Osteoblast (primary cell): ENCODE results near the gene MLN. TPM values are rescaled to one million over a fixed set of nuclear protein-coding genes. Genes with fewer than 3 reads are reported as not detected.
A peak's percentile ranks its signal among the peaks of the same experiment; 100 is the strongest.

Source experiments
- DNase-seq: peaks from one replicate; pipeline ENCODE4 v3.0.0; 2011; ENCODE audit warnings: low spot score, mixed read lengths; ENCODE audit not compliant: insufficient read length; ENCODE audit errors: missing footprints
- H2AFZ ChIP-seq: 2 replicates; pipeline ENCODE4 v1.6.0; 2011; ENCODE audit warnings: mild to moderate bottlenecking, low read length
- H3K27ac ChIP-seq: 2 replicates; pipeline ENCODE4 v1.5.1; 2011; ENCODE audit warnings: mild to moderate bottlenecking, low read depth, low read length, moderate library complexity
- H3K27me3 ChIP-seq: 2 replicates; pipeline ENCODE4 v1.6.0; 2012; ENCODE audit warnings: mild to moderate bottlenecking, control low read depth, inconsistent platforms, low read length, moderate library complexity; ENCODE audit not compliant: insufficient read depth
- H3K36me3 ChIP-seq: 2 replicates; pipeline ENCODE4 v1.5.1; 2011; ENCODE audit warnings: mild to moderate bottlenecking, low read length, control low read depth, moderate library complexity; ENCODE audit not compliant: insufficient read depth
- H3K4me1 ChIP-seq: 2 replicates; pipeline ENCODE4 v1.5.1; 2011; ENCODE audit warnings: mild to moderate bottlenecking, low read length, control low read depth, moderate library complexity; ENCODE audit not compliant: insufficient read depth
- H3K4me2 ChIP-seq: 2 replicates; pipeline ENCODE4 v1.6.0; 2011; ENCODE audit warnings: mild to moderate bottlenecking, low read length; ENCODE audit not compliant: insufficient read depth
- H3K4me3 ChIP-seq: fragments of 200-600 bp; sonication (generic); 3 replicates; pipeline ENCODE4 v1.5.1; 2012; ENCODE audit warnings: mild to moderate bottlenecking, low read length, inconsistent platforms; ENCODE audit not compliant: insufficient read depth
- H3K79me2 ChIP-seq: 2 replicates; pipeline ENCODE4 v1.6.0; 2012; ENCODE audit warnings: mild to moderate bottlenecking, low read length, control low read depth, inconsistent platforms; ENCODE audit not compliant: insufficient read depth
- H3K9me3 ChIP-seq: 2 replicates; pipeline ENCODE4 v1.5.1; 2011; ENCODE audit warnings: low read depth, low read length, control low read depth
- H4K20me1 ChIP-seq: 2 replicates; pipeline ENCODE4 v1.6.0; 2012; ENCODE audit warnings: mild to moderate bottlenecking, low read length, control low read depth; ENCODE audit not compliant: insufficient read depth
- total RNA-seq: library from RNA; depleted of rRNA; stranded (reverse); fragments of >200 nt; gene quantifications from 2 replicates; pipeline ENCODE4 v1.2.3, GENCODE V29; 2012
- TF ChIP-seq, protein P1 (sequence below): IDR thresholded peaks from 2 replicates; pipeline ENCODE4 v1.5.1; 2011; ENCODE audit warnings: mild to moderate bottlenecking, low read depth, low read length, moderate library complexity; ENCODE audit errors: extremely low read depth

MLN gene
- total RNA-seq, 1 donor, result not detected

DNA sequence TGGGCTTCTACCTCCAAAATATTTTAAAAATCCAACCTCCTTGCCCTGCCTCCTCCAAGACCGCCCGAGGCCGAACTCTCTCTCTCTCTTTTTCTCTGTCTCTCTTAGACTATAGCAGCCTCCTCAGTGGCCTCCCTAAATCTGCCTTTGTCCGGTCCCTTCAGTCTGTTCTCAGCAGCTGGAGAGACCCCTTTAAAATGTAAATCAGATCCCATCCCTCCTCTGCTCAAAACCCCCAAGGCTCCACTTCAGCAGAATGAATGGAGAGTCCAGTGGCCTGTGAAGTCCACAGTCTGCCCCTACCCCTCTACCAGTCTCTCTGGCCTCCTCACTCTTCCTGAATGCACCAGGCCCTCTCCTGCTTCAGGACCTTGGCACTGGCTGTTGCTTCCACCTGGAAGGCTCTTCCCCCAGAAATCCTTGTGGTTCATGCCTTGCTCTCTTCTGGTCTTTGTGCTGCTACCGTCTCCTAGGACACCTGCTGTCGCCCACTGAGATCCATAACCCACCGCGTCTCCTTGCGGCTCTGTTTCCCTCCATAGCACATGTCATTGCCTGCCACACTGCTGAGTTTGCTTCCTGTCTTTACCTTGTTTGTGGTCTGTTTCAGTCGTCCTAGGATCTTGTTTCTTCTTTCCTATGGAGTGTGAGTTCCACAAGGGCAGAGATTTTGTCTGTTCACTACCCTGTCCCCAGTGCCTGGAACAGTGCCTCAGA, 6.0 kb downstream of the MLN start:
- TF ChIP-seq, protein P1, sequence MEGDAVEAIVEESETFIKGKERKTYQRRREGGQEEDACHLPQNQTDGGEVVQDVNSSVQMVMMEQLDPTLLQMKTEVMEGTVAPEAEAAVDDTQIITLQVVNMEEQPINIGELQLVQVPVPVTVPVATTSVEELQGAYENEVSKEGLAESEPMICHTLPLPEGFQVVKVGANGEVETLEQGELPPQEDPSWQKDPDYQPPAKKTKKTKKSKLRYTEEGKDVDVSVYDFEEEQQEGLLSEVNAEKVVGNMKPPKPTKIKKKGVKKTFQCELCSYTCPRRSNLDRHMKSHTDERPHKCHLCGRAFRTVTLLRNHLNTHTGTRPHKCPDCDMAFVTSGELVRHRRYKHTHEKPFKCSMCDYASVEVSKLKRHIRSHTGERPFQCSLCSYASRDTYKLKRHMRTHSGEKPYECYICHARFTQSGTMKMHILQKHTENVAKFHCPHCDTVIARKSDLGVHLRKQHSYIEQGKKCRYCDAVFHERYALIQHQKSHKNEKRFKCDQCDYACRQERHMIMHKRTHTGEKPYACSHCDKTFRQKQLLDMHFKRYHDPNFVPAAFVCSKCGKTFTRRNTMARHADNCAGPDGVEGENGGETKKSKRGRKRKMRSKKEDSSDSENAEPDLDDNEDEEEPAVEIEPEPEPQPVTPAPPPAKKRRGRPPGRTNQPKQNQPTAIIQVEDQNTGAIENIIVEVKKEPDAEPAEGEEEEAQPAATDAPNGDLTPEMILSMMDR, result no peak
- peaks cover 10% of the 10 kb centered on the region for H3K27me3 ChIP-seq
- H3K9me3 ChIP-seq, result no peaks in the 10 kb centered on the region

GRCh38 chr6:33794910-33795623, 8.7 kb downstream of the MLN start:
- Histone ChIP-seq H3K27me3 (peaks cover 10% of the 10 kb centered on the region), H3K4me2 (no peak overlapping the region), H3K36me3 (no peaks in the 10 kb centered on the region), H2AFZ (no peak overlapping the region), H3K79me2 (no peaks in the 10 kb centered on the region), H3K4me3 (no peak overlapping the region), H3K4me1 (peaks cover 17% of the 10 kb centered on the region), H3K27ac (no peak overlapping the region), H3K9me3 (no peaks in the 10 kb centered on the region), H4K20me1 (no peaks in the 10 kb centered on the region)
- peak; percentile 38 for DNase-seq
- TF ChIP-seq, protein P1, result no peak

More for the DNA sequence above, 6.0 kb downstream of the MLN start:
- Histone ChIP-seq H3K4me1 (peaks cover 9% of the 10 kb centered on the region), H2AFZ (no peak overlapping the region), H3K4me2 (no peak overlapping the region), H4K20me1 (no peaks in the 10 kb centered on the region), H3K27ac (no peak overlapping the region), H3K4me3 (no peak overlapping the region), H3K79me2 (no peaks in the 10 kb centered on the region), H3K36me3 (no peaks in the 10 kb centered on the region)
- DNase-seq, result peak; percentile 45

GRCh38 chr6:33792981-33793380, 10.8 kb downstream of the MLN start:
- H3K79me2 ChIP-seq, result peaks cover 10% of the 10 kb centered on the region
- no peak overlapping the region for H3K27ac ChIP-seq
- H3K4me2 ChIP-seq, result no peak overlapping the region
- H3K4me1 ChIP-seq, result peaks cover 18% of the 10 kb centered on the region
- H3K27me3 ChIP-seq, result peaks cover 10% of the 10 kb centered on the region
- TF ChIP-seq, protein P1, result no peak
- no peaks in the 10 kb centered on the region for H3K9me3 ChIP-seq
- no peaks in the 10 kb centered on the region for H4K20me1 ChIP-seq
- H3K36me3 ChIP-seq, result no peaks in the 10 kb centered on the region
- H2AFZ ChIP-seq, result no peak overlapping the region
- DNase-seq, result no peak
- H3K4me3 ChIP-seq, result no peak overlapping the region

GRCh38 chr6:33791620-33792019, 12.2 kb downstream of the MLN start:
- H3K36me3 ChIP-seq, result peaks cover 2% of the 10 kb centered on the region
- TF ChIP-seq, protein P1, result no peak
- H3K27ac ChIP-seq, result no peak overlapping the region
- H2AFZ ChIP-seq, result no peak overlapping the region
- peaks cover 32% of the 10 kb centered on the region for H3K4me1 ChIP-seq
- peaks cover 10% of the 10 kb centered on the region for H3K27me3 ChIP-seq
- H4K20me1 ChIP-seq, result peaks cover 11% of the 10 kb centered on the region
- no peaks in the 10 kb centered on the region for H3K9me3 ChIP-seq
- DNase-seq, result no peak
- peaks cover 24% of the 10 kb centered on the region for H3K79me2 ChIP-seq
- no peak overlapping the region for H3K4me3 ChIP-seq
- no peak overlapping the region for H3K4me2 ChIP-seq
